K562 (cell line): Measurements from ENCODE around the gene ATOSA. TPM values are rescaled to one million over a fixed set of nuclear protein-coding genes. Genes with fewer than 3 reads are reported as not detected.
A peak's percentile ranks its signal among the peaks of the same experiment; 100 is the strongest.

ENCODE experiments used
- BACH1 ChIP-seq: fragments of 200-800 bp; sonication (Bioruptor generic); IDR thresholded peaks from 2 replicates; pipeline ENCODE4 v1.6.1; 2016; ENCODE audit warnings: missing genetic modification characterization, missing compliant biosample characterization
- ELF1 ChIP-seq: fragments of 200-800 bp; sonication (Bioruptor generic); IDR thresholded peaks from 2 replicates; pipeline ENCODE4 v1.6.1; 2016; ENCODE audit warnings: missing genetic modification characterization, missing compliant biosample characterization
- FOXA1 ChIP-seq: fragments of 450-650 bp; IDR thresholded peaks from 2 replicates; pipeline ENCODE4 v1.6.1; 2016; ENCODE audit warnings: mild to moderate bottlenecking, borderline replicate concordance
- HMGN3 ChIP-seq: IDR thresholded peaks from 2 replicates; pipeline ENCODE4 v1.6.1; 2011; ENCODE audit warnings: borderline replicate concordance, low read depth, mild to moderate bottlenecking, mixed read lengths, low read length; ENCODE audit not compliant: insufficient read length; ENCODE audit errors: extremely low read depth
- MIER1 ChIP-seq: fragments of 450-650 bp; IDR thresholded peaks from 2 replicates; pipeline ENCODE4 v1.6.1; 2016; ENCODE audit warnings: antibody characterized with exemption, mild to moderate bottlenecking, low read depth
- NFE2 ChIP-seq: IDR thresholded peaks from 2 replicates; pipeline ENCODE4 v1.6.1; 2014; ENCODE audit warnings: antibody characterized with exemption, low read depth
- RBM25 ChIP-seq: fragments of 200-400 bp; formaldehyde crosslinking; IDR thresholded peaks from 2 replicates; pipeline ENCODE4 v1.6.1; 2018; ENCODE audit warnings: low read length, low read depth, moderate library complexity; ENCODE audit not compliant: severe bottlenecking
- TCF7L2 ChIP-seq: fragments of 150-350 bp; IDR thresholded peaks from 2 replicates; pipeline ENCODE4 v1.6.1; 2016; ENCODE audit warnings: low read depth, mild to moderate bottlenecking, low read length, moderate library complexity
- YBX1 ChIP-seq: fragments of 450-650 bp; IDR thresholded peaks from 2 replicates; pipeline ENCODE4 v1.7.1; 2016; ENCODE audit warnings: mild to moderate bottlenecking
- ZNF3 ChIP-seq: fragments of 250-450 bp; sonication (Bioruptor Pico); IDR thresholded peaks from 2 replicates; pipeline ENCODE4 v1.5.0; 2021; ENCODE audit warnings: mild to moderate bottlenecking, moderate library complexity
- ZNF507 ChIP-seq: conservative IDR thresholded peaks from 2 replicates; pipeline ENCODE4 v1.6.1; 2017; ENCODE audit warnings: missing genetic modification characterization, missing compliant biosample characterization
- ZNF75A ChIP-seq: fragments of 450-650 bp; formaldehyde crosslinking; IDR thresholded peaks from 2 replicates; pipeline ENCODE4 v1.4.0; 2020; ENCODE audit warnings: mild to moderate bottlenecking
- polyA plus RNA-seq, 8 experiments: library from polyadenylated mRNA; depleted of rRNA in 4 of 8; stranded (reverse) in 5 of 8; unstranded in 3 of 8; fragments of >200 nt; fragmentation: Nextera tagmentation in 2 of 8; fragmentation: Illumina TruSeq in 1 of 8; extraction: Ambion mirVana in 2 of 8; extraction: Trizol in 1 of 8; gene quantifications; 2 replicates each; pipeline versions ENCODE4 v1.2.1 to v1.2.3, GENCODE V29; 2011 to 2014; ENCODE audit warnings: inconsistent platforms in 1 of 8, missing spikeins in 1 of 8
- total RNA-seq, 7 experiments: library from RNA; depleted of rRNA in 6 of 7; stranded (reverse); fragments of >200 nt in 6 of 7; fragmentation: Illumina TruSeq in 2 of 7; extraction: Trizol in 2 of 7; gene quantifications; 2 replicates each; pipeline versions ENCODE4 v1.2.1 to v1.2.3, GENCODE V29; 2011 to 2021; ENCODE audit warnings: low replicate concordance in 1 of 7
- TF ChIP-seq, protein P1 (sequence below): fragments of 150-350 bp; IDR thresholded peaks from 2 replicates; pipeline ENCODE4 v1.6.1; 2014; ENCODE audit warnings: low read depth, mild to moderate bottlenecking, low read length, borderline replicate concordance
- TF ChIP-seq, protein P2 (sequence below): fragments of 250-450 bp; sonication (Bioruptor Pico); IDR thresholded peaks from 2 replicates; pipeline ENCODE4 v1.9.0; 2021; ENCODE audit warnings: mild to moderate bottlenecking
- TF ChIP-seq, protein P3 (sequence below): fragments of 450-650 bp; IDR thresholded peaks from 2 replicates; pipeline ENCODE4 v1.7.0; 2016; ENCODE audit warnings: borderline replicate concordance
- TF ChIP-seq, protein P4 (sequence below): fragments of 250-450 bp; sonication (Bioruptor Pico); IDR thresholded peaks from 2 replicates; pipeline ENCODE4 v1.4.0; 2020
- TF ChIP-seq, protein P5 (sequence below), 2 experiments: IDR thresholded peaks; 2 replicates each; pipeline ENCODE4 v1.6.1; 2011; ENCODE audit warnings: borderline replicate concordance in 1 of 2, control low read depth in 1 of 2, low read depth in 1 of 2, low read length in 1 of 2, mild to moderate bottlenecking in 1 of 2, mixed read lengths in 1 of 2, moderate library complexity in 1 of 2; ENCODE audit not compliant: insufficient read depth in 1 of 2, insufficient read length in 1 of 2, poor library complexity in 1 of 2, severe bottlenecking in 1 of 2; ENCODE audit errors: extremely low read depth in 1 of 2

Gene ATOSA
- total and polyA plus RNA-seq, 9 of the 15 experiments (the other 6 are each of a cell fraction or from before 2014, with no cell fraction given): 2.0 to 6.1 (median 3.9) TPM

DNA sequence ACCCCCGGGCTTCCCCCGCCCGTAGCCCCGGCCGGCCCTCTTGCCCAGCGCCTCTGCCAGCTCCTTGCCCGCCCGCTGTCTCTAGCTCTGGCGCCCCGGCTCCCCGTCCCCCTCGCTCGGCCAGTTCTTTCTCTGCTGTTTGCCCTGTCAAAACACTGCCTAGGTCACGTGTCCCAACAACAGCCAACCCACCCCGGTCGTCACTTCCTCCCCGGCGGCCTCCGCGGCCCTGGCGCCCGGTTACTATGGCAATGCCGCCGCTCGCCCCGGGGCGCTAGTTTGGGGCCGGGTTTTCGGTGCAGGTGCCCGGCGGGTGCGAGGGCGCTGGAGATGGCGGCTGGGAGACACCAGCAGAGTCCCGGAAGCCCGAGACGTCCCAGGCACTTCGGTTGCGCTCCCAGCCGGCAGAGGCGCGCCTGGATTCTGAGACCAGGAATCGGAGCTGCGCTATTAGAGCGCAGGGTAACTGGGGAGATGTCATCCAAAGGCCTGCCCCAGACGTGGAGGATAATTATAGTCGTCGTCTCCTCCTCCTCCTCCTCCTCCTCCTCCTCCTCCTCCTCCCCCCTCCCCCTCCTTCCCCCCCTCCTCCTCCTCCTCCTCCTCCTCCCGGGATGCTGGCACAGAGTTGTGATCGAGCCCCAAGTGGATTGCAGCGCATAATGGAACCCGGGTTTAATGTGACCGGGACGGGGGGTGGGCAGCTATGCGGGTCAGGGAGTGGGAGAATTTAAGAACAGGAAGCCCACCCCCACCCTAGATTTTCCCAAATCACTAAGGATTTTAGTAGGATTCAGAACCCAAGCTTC is at the start of gene ATOSA (continued):
- TF ChIP-seq, protein P1, sequence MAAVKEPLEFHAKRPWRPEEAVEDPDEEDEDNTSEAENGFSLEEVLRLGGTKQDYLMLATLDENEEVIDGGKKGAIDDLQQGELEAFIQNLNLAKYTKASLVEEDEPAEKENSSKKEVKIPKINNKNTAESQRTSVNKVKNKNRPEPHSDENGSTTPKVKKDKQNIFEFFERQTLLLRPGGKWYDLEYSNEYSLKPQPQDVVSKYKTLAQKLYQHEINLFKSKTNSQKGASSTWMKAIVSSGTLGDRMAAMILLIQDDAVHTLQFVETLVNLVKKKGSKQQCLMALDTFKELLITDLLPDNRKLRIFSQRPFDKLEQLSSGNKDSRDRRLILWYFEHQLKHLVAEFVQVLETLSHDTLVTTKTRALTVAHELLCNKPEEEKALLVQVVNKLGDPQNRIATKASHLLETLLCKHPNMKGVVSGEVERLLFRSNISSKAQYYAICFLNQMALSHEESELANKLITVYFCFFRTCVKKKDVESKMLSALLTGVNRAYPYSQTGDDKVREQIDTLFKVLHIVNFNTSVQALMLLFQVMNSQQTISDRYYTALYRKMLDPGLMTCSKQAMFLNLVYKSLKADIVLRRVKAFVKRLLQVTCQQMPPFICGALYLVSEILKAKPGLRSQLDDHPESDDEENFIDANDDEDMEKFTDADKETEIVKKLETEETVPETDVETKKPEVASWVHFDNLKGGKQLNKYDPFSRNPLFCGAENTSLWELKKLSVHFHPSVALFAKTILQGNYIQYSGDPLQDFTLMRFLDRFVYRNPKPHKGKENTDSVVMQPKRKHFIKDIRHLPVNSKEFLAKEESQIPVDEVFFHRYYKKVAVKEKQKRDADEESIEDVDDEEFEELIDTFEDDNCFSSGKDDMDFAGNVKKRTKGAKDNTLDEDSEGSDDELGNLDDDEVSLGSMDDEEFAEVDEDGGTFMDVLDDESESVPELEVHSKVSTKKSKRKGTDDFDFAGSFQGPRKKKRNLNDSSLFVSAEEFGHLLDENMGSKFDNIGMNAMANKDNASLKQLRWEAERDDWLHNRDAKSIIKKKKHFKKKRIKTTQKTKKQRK: no peak
- TF ChIP-seq ZNF3 (CRISPR knock-in tag): no peak
- no peak for TF ChIP-seq YBX1
- no peak for TF ChIP-seq MIER1
- no peak for TF ChIP-seq RBM25
- TF ChIP-seq, protein P2, sequence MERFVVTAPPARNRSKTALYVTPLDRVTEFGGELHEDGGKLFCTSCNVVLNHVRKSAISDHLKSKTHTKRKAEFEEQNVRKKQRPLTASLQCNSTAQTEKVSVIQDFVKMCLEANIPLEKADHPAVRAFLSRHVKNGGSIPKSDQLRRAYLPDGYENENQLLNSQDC (CRISPR knock-in tag): no peak
- no peak for TF ChIP-seq FOXA1
- TF ChIP-seq, protein P3, sequence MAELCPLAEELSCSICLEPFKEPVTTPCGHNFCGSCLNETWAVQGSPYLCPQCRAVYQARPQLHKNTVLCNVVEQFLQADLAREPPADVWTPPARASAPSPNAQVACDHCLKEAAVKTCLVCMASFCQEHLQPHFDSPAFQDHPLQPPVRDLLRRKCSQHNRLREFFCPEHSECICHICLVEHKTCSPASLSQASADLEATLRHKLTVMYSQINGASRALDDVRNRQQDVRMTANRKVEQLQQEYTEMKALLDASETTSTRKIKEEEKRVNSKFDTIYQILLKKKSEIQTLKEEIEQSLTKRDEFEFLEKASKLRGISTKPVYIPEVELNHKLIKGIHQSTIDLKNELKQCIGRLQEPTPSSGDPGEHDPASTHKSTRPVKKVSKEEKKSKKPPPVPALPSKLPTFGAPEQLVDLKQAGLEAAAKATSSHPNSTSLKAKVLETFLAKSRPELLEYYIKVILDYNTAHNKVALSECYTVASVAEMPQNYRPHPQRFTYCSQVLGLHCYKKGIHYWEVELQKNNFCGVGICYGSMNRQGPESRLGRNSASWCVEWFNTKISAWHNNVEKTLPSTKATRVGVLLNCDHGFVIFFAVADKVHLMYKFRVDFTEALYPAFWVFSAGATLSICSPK: no peak
- TF ChIP-seq BACH1 (tag): no peak
- TF ChIP-seq, protein P4, sequence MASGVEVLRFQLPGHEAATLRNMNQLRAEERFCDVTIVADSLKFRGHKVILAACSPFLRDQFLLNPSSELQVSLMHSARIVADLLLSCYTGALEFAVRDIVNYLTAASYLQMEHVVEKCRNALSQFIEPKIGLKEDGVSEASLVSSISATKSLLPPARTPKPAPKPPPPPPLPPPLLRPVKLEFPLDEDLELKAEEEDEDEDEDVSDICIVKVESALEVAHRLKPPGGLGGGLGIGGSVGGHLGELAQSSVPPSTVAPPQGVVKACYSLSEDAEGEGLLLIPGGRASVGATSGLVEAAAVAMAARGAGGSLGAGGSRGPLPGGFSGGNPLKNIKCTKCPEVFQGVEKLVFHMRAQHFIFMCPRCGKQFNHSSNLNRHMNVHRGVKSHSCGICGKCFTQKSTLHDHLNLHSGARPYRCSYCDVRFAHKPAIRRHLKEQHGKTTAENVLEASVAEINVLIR: no peak
- TF ChIP-seq NFE2: no peak
- no peak for TF ChIP-seq ZNF507 (tag)
- TF ChIP-seq, protein P5, sequence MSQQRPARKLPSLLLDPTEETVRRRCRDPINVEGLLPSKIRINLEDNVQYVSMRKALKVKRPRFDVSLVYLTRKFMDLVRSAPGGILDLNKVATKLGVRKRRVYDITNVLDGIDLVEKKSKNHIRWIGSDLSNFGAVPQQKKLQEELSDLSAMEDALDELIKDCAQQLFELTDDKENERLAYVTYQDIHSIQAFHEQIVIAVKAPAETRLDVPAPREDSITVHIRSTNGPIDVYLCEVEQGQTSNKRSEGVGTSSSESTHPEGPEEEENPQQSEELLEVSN (IDR thresholded peaks at IDR 0.05; ENCODE audit: borderline replicate concordance in 1 of 2, extremely low read depth in 1 of 2, insufficient read depth in 1 of 2, insufficient read length in 1 of 2, low read depth in 1 of 2, low read length in 1 of 2, poor library complexity in 1 of 2, severe bottlenecking in 1 of 2): peak in 1 of 2 experiments; percentile 33
- TF ChIP-seq ELF1 (tag): no peak
- TF ChIP-seq HMGN3: no peak
- no peak for TF ChIP-seq TCF7L2
- TF ChIP-seq ZNF75A: no peak
